Measurements from ENCODE around the gene LDLR.
"Not testable (repeated sequence)": the region's sequence is repeated elsewhere in the genome, so short reads cannot be mapped to it uniquely, and the experiment has no call there.

LDLR gene

DNA sequence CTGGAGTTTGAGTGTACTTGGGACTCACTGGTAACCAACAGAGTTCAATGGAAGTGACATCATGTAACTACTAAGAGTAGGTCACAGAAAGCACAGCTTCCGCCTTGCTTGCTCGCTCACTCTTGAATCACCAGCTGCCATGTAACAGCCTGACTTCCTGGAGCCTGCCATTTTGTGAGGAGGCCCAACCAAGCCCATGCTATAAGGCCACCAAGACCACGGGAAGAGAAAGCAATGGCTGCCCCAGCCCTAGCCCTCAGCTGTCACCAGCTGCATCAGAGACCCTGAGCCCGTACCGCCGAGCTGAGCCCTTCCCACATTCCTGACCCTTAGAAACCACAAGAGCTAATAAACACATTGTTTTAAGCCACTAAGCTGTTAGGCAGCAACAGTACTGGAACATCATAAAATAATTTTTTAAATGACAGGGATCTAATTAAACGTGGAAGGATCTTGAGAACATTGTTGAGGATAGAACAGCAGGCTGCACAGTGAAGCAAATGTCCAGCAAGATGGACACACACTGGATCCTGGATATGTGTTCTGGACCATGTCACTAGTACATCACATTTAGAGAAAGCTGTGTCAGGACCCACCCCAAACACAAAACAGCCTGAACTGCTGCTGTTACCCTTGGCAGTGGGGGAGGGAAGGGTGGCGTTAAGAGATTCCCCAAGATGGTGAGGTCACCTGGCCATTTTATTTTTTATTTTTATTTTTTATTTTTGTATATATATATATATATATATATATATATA lies 21.7 kb upstream of the LDLR start:
- no peak for ATAC-seq (ENCODE audit: low read depth)
- Histone ChIP-seq H3K4me3 (ENCODE audit: severe bottlenecking) (no peak overlapping the region), H3K4me1 (ENCODE audit: insufficient read depth, poor library complexity, severe bottlenecking) (no peaks in the 10 kb centered on the region), H3K9me3 (ENCODE audit: severe bottlenecking) (no peaks in the 10 kb centered on the region), H3K27me3 (ENCODE audit: insufficient read depth, poor library complexity, severe bottlenecking) (no peaks in the 10 kb centered on the region), H3K27ac (ENCODE audit: poor library complexity, severe bottlenecking) (no peak overlapping the region), H3K36me3 (ENCODE audit: low read depth) (peaks cover 8% of the 10 kb centered on the region; the same call in 1 of the 2 replicates)
- DNase-seq (ENCODE audit: low spot score), result no peak
- TF ChIP-seq, protein P1, sequence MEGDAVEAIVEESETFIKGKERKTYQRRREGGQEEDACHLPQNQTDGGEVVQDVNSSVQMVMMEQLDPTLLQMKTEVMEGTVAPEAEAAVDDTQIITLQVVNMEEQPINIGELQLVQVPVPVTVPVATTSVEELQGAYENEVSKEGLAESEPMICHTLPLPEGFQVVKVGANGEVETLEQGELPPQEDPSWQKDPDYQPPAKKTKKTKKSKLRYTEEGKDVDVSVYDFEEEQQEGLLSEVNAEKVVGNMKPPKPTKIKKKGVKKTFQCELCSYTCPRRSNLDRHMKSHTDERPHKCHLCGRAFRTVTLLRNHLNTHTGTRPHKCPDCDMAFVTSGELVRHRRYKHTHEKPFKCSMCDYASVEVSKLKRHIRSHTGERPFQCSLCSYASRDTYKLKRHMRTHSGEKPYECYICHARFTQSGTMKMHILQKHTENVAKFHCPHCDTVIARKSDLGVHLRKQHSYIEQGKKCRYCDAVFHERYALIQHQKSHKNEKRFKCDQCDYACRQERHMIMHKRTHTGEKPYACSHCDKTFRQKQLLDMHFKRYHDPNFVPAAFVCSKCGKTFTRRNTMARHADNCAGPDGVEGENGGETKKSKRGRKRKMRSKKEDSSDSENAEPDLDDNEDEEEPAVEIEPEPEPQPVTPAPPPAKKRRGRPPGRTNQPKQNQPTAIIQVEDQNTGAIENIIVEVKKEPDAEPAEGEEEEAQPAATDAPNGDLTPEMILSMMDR (IDR thresholded peaks at IDR 0.05; ENCODE audit: poor library complexity, severe bottlenecking), result no peak

DNA sequence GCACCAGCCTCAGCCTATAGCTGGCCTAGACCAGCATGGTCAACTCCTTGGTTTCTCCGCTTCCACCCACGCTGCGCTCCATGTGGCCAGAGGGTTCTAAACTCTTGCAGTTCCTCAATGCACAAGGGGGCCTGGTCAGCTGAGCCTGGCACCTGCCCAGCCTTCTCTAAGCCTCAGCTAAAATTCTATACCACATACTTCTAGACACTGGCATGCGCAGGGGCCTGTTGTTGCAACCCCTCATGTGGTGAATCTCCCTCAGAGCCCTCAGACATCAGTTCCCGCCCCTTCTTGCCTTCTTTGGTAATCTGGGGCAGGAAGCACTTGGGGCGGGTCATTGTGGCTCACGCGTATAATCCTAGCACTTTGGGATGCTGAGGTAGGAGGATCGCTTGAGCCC lies 19.7 kb upstream of the LDLR start:
- Histone ChIP-seq H3K4me3 (ENCODE audit: severe bottlenecking) (no peak overlapping the region), H3K27me3 (ENCODE audit: insufficient read depth, poor library complexity, severe bottlenecking) (no peaks in the 10 kb centered on the region), H3K27ac (ENCODE audit: poor library complexity, severe bottlenecking) (no peak overlapping the region), H3K9me3 (ENCODE audit: severe bottlenecking) (no peaks in the 10 kb centered on the region), H3K36me3 (ENCODE audit: low read depth) (0 out of 2 replicates have a peak, but pooled peaks cover 8% of the 10 kb centered on the region), H3K4me1 (ENCODE audit: insufficient read depth, poor library complexity, severe bottlenecking) (no peaks in the 10 kb centered on the region)
- DNase-seq (ENCODE audit: low spot score), result no peak
- TF ChIP-seq, protein P1 (IDR thresholded peaks at IDR 0.05; ENCODE audit: poor library complexity, severe bottlenecking), result no peak
- no peak for ATAC-seq (ENCODE audit: low read depth)

DNA sequence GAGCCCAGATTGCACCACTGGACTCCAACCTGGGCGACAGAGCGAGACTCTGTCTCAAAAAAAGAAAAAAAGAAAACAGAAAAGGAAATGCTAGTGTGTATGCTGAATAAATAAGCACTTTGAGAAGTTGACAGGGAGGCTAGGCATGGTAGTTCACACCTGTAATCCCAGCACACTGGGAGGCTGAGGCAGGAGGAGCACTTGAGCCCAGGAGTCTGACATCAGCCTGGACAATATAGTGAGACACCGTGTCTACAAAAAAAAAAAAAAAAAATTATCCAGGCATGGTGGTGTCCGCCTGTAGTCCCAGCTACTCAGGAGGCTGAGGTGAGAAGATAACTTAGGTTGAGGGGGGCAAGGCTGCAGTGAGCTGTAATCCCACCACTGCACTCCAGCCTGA lies 19.1 kb upstream of the LDLR start:
- Histone ChIP-seq H3K4me1 (ENCODE audit: insufficient read depth, poor library complexity, severe bottlenecking) (no peaks in the 10 kb centered on the region), H3K4me3 (ENCODE audit: severe bottlenecking) (no peak overlapping the region), H3K9me3 (ENCODE audit: severe bottlenecking) (no peaks in the 10 kb centered on the region), H3K27ac (ENCODE audit: poor library complexity, severe bottlenecking) (no peak overlapping the region), H3K27me3 (ENCODE audit: insufficient read depth, poor library complexity, severe bottlenecking) (no peaks in the 10 kb centered on the region), H3K36me3 (ENCODE audit: low read depth) (0 out of 2 replicates have a peak, but pooled peaks cover 8% of the 10 kb centered on the region)
- TF ChIP-seq, protein P1 (IDR thresholded peaks at IDR 0.05; ENCODE audit: poor library complexity, severe bottlenecking), result no peak
- ATAC-seq (ENCODE audit: low read depth) (no peak), DNase-seq (ENCODE audit: low spot score) (no peak)

DNA sequence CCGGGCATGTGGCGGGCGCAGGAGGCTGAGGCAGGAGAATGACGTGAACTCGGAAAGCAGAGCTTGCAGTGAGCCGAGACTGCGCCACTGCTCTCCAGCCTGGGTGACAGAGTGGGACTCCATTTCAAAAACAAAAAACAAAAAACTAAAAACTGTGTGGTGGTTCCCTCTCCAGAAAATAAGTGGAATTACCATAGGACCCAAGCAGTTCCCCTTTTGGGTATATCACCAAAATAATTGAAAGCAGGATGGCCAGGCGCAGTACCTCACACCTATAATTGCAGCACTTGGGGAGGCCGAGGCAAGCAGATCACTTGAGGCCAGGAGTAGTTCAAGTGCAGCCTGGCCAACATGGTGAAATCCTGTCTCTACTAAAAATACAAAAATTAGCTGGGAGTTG lies 15.7 kb upstream of the LDLR start:
- no peaks in the 10 kb centered on the region for H3K27me3 ChIP-seq (ENCODE audit: insufficient read depth, poor library complexity, severe bottlenecking)
- no peak overlapping the region for H3K27ac ChIP-seq (ENCODE audit: poor library complexity, severe bottlenecking)
- no peaks in the 10 kb centered on the region for H3K9me3 ChIP-seq (ENCODE audit: severe bottlenecking)
- H3K4me3 ChIP-seq (ENCODE audit: severe bottlenecking), result no peak overlapping the region
- DNase-seq (ENCODE audit: low spot score) (no peak), ATAC-seq (ENCODE audit: low read depth) (no peak)
- TF ChIP-seq, protein P1 (IDR thresholded peaks at IDR 0.05; ENCODE audit: poor library complexity, severe bottlenecking), result no peak
- no peaks in the 10 kb centered on the region for H3K36me3 ChIP-seq (ENCODE audit: low read depth)
- H3K4me1 ChIP-seq (ENCODE audit: insufficient read depth, poor library complexity, severe bottlenecking), result no peaks in the 10 kb centered on the region

DNA sequence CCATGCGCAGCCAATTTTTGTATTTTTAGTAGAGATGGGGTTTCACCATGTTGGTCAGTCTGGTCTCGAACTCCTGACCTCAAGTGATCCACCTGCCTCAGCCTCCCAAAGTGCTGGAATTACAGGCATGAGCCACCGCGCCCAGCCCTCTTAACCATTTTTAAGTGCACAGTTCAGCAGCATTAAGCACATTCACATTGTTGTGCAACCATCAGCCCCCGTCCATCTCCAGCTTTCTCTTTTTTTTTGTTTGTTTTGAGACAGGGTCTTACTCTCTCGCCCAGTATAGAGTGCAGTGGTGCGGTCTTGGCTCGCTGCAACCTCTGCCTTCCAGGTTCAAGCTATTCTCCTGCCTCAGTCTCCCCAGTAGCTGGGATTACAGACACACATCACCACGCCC lies 12.5 kb upstream of the LDLR start:
- not testable (repeated sequence) for H3K36me3 ChIP-seq (ENCODE audit: low read depth); DNase-seq (ENCODE audit: low spot score); H3K4me3 ChIP-seq (ENCODE audit: severe bottlenecking); H3K27ac ChIP-seq (ENCODE audit: poor library complexity, severe bottlenecking); H3K9me3 ChIP-seq (ENCODE audit: severe bottlenecking); H3K4me1 ChIP-seq (ENCODE audit: insufficient read depth, poor library complexity, severe bottlenecking); H3K27me3 ChIP-seq (ENCODE audit: insufficient read depth, poor library complexity, severe bottlenecking); ATAC-seq (ENCODE audit: low read depth)

All from RWPE2 (cell line).